ENCODE data around the gene PCBD2.

DNA sequence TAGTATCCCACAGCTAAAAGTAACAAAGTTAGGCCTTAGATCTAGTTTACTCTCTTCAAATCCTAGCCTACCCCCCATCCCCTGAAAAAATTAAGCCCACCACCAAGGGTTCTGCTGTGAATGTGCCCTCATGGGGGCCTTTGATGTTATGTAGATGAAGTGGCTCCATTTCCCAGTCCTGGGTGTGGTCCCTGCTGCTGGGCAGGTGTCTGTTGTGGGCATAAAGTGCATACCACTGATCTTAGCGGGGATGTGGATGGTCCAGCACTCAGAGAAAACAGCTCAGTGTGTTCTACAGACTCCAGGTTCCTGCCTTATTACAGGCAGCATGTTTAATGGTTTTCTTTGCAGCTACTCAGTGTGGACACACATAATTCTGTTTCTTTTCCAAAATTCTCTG lies 1.9 kb downstream of the PCBD2 start:
- TF ChIP-seq, protein P1, sequence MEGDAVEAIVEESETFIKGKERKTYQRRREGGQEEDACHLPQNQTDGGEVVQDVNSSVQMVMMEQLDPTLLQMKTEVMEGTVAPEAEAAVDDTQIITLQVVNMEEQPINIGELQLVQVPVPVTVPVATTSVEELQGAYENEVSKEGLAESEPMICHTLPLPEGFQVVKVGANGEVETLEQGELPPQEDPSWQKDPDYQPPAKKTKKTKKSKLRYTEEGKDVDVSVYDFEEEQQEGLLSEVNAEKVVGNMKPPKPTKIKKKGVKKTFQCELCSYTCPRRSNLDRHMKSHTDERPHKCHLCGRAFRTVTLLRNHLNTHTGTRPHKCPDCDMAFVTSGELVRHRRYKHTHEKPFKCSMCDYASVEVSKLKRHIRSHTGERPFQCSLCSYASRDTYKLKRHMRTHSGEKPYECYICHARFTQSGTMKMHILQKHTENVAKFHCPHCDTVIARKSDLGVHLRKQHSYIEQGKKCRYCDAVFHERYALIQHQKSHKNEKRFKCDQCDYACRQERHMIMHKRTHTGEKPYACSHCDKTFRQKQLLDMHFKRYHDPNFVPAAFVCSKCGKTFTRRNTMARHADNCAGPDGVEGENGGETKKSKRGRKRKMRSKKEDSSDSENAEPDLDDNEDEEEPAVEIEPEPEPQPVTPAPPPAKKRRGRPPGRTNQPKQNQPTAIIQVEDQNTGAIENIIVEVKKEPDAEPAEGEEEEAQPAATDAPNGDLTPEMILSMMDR (IDR thresholded peaks at IDR 0.05; ENCODE audit: insufficient read depth, low read length, poor library complexity, severe bottlenecking), result no peak
- no peak for TF ChIP-seq EZH2phosphoT487 (conservative IDR thresholded peaks at IDR 0.05; ENCODE audit: low read length)
